Endometrium (tissue), 2 donors: ENCODE measurements around the gene FBXL15.

Source experiments
- FAIRE-seq: peaks from 2 replicates; lab custom pipeline; 2012; peaks lifted over from hg19 to GRCh38; lab: Jason Lieb, UNC
- donor health status: control.
- donor health status: control.

Gene FBXL15

DNA sequence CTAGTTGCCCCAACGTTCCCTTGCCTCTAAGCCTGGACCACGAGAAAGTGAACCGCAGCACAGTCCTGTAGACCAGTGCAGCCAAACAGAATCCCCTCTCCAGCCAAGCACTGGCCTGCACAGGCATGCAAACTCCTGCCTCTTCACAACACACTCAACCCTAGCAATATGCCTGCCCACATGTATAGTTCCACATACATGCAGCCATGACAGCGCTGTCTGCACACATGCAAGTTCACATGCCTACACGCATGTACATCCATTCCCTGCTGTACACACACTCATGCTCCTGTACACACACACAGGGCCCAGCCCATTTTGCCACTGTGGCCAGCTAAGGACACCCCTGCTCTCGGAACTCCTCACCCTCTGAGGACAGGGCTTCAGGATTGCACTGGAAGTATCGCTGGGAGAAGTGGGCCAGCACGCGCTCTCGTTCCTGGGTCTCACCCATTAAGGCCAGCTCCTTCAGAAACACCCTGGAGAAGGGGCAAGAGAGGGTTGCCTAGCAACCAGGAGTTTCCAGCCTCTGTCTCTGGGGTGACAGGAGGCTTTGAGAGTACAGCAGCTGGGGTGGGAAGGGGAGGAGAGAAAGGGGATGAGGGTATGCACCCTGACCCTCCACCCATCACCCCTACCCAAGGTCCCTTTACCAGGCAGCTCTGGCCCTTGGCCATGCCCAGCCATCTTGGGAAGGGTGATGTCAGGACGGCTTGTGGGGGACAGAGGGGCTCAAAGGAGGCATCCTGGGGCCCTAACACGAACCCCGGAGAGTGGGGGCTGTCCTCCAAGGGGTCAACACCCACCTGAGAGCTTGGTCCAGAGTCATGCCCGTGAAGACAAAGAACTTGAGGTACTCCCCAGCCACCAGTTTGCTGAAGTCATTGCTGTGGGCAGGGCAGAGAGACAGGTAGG is 9.0 kb upstream of the FBXL15 start:
- FAIRE-seq, result no peak

DNA sequence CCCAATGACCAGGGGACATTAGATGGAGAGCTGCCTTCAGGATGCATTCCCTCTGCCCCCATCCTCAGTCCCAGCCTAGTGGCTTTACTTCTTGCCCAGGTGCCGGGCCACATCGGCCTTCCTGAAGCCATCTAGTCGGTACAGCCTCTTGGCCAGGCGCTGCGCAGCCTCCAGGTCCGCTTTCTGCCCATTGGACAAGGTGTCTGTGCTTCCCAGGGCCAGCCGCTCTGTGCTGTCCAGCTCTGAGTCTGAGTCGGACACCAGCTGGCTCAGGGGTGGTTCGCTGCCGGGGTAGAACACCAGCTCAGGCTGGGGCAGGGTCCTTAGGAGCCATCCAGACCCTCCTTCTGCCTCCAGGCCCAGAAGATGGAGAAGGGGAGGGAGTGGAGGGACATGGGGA is 8.3 kb upstream of the FBXL15 start:
- no peak for FAIRE-seq

DNA sequence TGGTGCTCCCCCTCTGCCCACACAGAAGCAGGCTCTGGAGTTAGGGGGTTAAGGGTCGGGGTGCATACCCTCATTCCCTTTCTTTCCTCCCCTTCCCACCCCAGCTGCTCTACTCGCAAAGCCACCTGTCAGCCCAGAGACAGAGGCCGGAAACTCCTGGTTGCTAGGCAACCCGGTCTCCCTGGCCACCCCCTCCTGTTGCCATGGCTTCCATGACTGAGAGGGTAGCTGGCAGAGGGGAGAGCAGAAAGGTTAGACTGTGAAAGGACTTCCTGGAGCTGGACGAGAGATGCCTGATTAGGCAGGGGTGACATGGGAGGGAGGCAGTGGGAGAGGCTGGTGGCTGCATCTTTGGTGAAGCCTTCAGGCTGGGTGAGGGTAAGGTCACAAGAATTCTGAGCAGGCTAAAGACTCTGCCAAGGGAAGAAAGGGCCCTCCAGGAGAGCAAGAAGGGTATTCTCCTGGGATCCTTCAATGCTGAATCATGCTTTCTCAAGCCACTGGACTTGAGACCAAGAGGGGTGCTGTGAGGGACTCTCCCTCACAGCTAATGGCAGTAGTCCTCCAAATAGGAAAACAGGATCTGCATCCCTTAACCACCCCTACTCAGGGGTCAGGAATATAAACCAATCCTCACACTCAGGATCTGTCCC is 7.5 kb upstream of the FBXL15 start:
- FAIRE-seq, result no peak

DNA sequence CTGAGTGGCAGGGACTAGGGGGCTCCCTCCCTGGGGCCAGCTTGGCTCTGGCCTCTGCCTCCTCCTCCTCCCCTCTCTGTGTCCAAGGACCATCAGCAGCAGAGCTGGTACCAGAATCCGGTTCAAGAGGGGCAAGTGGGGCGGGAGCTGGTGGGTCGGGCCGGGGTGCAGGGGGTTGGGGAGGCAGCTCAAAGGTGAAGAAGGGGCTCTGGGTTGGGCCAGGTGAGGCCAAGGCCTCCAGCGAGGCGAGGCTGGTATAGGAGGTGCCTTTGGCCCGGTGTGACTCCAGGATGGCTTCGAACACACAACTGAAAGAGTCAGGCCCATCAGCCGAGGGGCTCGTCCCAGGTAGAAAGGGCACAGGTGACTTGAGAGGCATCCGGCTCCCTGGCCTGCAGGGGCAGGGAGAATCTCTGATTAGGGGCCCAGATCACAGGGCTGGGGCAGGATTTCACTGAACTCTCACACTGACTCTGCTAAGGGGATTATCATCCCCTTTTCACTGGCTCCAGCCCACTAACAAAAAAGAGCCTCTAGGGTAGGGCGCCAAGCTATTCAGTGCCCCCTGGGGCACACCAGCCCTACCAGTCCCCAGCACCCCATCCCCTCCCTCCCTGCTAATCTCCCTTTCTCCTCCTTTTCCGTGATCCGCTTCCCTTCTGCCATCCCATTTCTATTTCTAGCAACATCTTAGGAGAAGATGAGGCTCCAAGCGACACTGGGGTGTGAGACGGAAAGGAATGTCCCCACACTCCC is 6.7 kb upstream of the FBXL15 start:
- no peak for FAIRE-seq

DNA sequence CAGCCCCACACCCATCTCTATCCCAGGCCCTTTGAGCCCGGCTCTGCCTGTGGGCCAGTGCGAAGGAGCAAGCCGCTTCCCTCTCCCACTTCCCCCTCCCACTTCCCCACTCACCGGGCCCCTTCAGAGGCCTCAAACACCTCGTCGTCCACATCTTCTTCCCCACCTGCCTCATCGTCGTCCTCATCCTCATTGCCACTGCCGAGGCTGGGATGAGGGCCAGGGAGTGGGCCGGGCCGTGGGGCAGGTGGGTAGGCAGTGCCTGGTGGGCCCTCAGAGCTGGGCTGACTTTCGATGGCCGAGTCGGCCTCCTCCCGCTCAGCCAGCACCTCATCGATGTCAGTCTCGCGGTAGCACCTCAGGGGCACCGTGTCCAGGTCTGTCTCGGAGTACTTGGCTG is 5.9 kb upstream of the FBXL15 start:
- no peak for FAIRE-seq

DNA sequence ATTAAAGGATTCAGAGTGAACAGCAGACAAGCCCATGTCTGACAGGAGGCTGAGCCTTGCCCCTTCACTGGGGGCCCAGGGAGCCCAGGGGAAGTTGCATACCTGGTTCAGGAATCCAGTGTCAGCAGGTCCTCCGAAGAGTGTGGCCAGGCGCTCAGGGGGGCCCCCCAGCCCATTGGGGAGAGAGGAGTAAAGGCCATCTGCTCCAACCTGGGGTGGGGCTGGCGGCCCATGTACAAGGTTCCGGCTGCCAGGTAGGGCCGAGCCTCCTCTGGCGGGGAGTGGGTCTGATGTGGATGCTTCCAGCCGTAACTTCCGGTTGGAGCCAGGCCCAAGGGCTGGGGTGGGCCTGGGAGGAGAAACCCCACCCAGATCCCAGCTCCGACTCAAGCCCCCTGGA is 4.4 kb upstream of the FBXL15 start:
- FAIRE-seq, result no peak

DNA sequence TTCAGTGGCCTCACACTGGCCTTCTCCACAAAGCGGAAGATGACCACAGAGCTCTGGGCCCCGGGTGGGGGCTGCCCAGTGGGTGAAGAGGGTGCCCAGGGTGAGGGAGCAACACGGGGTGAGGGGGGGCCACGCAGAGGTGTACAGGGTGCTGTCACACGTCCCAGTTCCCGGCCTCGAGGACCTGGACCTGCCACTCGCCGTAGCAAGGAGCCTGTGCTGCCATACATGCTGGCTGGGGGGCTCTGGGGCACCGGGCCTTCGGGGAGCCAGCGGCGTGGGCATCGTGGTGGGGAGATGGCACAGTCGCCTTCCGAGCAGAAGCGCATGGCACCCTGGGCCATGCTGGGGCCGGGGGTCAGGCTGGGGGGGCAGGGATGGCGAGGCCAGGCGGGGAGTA is 3.9 kb upstream of the FBXL15 start:
- no peak for FAIRE-seq

DNA sequence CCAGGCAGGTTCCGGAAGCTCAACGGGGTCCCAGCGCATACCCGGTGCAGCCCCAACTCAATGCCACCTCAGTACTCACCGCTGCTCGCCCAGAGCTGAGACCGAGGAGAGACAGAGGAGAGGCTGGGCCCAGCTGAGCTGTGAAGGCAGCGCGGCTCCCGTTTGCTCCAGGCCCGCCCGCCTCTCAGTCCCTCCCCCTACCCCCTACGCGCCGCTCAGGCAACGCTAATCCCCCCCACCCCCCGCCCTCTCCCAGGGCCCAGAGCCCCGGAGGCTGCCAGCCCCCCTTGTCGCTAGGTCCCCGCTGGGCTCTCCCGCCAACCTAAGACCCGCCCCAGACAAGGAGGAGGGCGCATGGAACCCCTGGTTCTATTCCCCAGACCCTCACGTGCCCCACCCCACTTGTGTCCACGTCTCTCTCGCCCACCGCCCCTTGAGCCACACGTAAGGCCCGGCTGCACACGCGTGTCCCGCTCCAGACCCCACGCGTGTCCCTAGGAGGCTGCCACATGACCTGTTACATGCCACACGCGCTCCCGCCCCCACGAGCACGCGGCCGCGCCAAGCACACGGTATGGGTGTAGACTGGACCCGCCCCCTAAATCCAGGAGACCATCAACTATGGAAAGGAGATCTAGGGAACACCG is 1.9 kb upstream of the FBXL15 start, which contains the start of gene PSD:
PSD (minus strand) TSS at position 164 of the 647 bp plus-strand sequence. CDS start 1,747 bp downstream, outside the sequence.
- FAIRE-seq, result no peak

DNA sequence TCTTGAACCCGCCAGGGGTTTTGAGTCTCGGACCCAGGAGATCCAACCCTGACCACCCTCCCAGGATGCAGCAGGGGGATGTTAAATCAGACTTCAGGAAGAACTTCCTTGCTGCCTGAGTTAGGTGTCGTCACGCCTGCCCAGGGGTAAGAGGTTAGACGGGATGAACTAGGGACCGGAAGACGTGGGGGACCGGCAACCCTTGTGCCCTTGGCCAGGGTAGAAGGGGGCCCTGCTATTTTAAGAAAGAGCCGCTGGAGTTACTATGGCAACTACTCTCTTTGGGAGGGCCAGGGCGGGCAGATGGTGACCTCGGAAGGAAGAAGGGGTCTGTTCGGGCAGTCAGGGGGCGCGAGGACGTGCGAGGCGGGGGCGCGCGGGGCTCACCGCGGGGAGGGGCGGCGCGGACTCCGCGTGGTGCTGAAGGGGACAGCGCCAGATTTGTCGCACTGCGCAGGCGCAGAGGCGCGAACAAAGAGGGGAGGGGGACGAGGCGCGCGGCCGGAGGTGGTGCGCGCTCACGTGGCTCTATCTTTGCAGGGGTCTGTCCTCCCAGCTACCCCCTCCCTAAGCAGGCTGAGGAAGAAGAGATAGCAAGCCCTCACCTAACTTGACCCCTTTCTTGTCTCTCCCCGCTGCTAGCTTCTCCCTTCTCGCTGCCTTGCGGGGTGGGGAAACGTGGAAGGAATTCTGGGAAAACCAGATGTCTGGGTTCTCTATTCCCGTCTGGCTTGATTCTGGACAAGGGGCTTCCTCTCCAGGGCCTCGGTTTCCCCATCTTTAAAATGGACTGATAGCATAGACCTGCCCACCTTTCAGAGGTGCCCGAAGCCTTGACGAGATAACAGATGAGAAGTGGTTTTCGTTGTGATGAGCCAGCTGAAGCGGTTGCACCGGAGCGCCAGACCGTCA is 1.1 kb upstream of the FBXL15 start:
- FAIRE-seq, result no peak

DNA sequence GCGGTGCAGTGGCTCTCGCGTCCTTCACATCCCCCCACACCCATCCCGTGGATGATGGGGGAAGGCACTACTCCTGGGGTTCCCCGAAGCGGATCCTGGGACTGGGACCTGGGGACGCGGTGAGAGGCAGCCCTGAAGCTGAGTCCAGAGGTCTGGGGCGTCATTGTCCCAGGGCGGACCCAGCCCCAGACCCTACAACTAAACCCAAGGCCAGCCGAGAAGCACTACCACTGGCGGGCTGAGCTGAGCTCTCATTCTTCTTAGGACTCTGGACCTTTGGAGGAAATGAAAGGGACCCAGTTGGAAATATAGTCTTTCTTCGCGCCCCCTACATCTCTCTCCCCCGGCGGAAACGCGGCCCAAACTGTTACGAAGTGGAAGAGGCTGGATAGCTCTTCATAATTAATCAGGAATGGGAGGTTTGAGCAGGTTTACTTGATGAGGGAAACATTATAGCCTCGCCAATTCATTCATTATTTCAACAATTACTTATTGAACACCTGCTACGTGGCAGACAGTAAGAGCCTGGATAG is 389 bp upstream of the FBXL15 start:
- FAIRE-seq, result no peak

DNA sequence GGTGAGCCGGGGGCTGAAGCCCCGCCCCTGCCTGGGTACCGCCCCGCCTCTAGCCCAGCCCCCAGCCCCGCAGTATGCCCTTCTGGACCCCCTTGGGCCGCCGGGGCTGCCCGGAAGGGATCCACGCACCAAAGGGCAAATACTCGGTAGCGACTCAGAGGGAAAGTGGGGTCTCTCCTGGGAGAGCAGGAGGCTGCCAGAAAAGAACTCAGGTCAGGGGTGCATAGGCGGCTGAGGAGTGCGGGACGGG is 796 bp downstream of the FBXL15 start:
- FAIRE-seq, result no peak

DNA sequence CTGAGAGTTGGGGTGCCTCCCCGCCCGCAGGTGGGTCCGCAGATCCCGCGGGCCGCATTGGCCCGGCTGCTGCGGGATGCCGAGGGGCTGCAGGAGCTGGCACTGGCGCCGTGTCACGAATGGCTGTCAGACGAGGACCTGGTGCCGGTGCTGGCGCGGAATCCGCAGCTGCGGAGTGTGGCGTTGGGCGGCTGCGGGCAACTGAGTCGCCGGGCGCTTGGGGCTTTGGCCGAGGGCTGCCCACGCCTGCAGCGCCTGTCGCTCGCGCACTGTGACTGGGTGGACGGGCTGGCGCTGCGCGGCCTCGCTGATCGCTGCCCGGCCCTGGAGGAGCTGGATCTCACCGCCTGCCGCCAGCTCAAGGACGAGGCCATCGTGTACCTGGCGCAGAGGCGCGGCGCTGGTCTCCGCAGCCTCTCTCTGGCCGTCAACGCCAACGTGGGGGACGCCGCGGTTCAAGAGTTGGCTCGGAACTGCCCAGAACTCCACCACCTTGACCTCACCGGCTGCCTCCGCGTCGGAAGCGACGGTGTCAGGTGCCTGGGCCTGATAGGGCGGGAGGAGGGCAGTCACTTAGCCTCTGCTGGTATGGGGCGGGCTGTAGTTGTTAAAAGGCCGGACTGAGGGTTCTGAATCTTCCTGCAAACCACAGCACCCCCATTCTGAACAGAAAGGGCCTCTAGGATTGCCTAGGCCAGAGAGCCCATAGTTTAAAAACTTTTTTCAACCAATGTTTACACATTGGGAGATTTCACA is 1.3 kb downstream of the FBXL15 start:
- FAIRE-seq, result no peak

DNA sequence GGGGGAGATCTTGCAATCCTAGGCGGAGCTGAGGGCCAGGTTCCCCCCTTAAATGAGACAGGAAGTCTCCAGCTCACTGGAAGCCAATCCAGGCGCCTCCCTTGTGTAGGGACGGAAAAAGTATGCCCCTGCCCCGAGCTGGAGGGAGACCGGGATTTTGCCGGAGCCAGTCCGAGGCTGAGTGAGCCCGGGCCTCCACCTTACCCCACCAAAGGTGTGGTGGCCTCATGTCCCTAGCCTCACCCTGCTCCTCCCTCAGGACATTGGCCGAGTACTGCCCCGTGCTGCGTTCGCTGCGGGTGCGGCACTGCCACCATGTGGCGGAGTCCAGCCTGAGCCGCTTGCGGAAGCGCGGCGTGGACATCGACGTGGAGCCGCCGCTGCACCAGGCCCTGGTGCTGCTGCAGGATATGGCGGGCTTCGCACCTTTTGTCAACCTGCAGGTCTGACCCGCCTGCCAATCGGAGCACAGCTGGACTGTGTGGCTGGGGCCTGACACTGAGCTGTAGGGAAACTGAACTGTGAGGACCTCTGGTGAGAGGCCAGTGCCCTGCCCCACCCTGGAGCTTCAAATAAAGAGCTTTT is 2.0 kb downstream of the FBXL15 start:
- FAIRE-seq, result no peak

DNA sequence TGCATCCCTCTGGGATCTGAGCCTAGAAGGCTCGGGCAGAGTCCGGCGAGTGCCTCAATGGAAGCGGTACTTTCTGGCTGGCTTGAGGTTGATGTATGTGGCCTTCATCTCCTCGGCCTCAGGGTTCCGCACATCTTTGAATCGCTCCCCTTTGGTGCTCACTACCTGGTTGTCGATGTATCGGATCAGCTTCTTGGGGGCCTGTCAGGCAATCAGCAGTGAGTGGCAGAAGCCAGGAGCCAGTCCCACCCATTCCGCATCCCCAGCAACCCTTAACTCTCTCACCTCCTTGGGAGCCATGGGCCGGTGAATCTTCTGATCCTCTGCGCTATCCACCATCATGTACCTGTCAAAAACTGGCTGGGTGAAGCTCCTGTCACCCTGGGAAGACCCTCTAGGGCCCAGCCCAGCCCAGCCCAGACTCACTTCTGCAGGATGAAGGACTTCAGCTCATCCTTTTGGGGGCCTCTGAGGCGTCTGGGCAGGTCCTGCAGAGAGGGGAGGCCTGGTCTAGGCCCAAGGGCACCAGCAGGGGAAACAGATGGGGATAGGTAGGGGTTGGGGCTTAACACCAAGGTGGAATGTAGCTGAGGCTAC is 2.8 kb downstream of the FBXL15 start:
- no peak for FAIRE-seq

DNA sequence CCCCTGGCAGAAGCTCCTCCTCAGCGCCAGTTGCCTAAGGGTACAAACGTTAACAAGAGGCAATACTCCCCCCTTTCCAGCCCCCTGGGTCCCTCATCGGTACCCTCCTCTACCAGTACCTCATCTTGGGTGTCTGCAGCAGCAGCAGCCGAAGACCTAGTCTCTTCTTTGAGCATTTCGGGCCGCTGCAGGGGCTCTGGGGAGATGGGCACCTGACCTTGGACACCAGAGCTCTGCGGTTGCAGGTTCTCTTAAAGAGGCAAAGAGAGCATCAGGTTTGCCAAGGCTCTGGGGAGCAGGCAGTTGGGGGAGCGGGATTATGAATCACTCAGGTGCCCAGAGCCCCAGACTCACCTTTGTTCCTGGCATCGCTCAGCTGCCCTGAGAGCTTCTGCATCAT is 3.5 kb downstream of the FBXL15 start:
- FAIRE-seq, result no peak

DNA sequence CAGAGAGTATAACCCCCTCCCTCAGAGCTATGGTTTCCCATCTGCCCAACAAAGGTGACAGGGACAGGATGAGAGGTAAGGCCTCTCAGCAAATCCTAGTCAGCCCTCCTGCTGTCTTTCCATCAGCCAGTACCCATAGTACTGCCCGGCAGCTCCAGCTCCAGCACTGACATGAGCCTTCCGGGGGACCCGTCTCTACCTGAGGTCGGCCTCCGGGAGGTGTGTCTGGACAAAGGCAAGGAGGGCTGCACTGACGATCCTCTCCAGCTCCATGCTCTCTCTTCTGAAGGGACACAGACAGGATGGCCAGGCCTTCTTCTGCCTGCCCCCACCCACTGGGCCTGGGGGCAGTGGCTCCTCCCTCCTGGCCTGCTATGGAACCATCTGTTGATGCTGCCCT is 4.3 kb downstream of the FBXL15 start:
- no peak for FAIRE-seq

DNA sequence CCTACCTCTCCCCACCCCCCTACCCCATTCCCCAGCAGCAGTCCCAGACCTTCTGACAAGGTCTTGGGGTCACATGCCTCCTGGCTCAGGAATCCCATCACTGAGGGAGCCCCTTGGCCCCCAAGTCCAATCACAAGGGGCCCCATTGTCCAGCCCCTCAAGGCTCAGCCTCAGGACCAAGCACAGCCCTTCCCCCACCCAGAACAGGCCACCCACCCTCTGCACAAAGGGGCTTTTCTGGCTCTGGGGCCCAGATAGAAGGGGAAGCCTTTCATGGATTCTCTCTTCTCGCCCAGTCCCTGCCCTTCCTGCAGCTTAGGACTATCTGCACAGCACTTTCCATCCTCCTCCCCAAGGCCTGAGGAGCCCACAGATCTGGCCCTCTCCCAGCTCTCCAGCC is 4.8 kb downstream of the FBXL15 start:
- FAIRE-seq, result no peak

DNA sequence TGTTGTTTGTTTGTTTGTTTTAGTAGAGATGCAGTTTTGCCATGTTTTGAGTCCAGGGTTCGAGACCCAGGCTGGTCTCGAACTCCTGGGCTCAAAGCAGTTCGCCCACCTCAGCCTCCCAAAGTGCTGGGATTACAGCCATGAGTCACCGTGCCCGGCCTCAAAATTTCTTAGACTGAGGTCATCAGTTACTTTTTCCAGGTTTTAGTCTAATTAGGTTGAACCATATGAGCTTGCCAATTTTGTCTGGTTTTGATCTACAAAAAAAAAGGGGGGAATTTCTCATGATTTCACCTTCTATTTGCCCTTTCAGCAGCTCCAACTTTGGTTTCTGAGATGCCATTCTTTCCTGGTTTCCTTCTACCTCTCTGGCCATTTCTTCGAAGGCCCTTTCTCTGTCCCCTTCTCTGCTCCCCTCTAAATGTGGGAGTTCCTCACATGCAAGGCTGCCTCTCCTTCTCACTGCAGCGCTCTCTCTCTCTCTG is 6.2 kb downstream of the FBXL15 start:
- no peak for FAIRE-seq

DNA sequence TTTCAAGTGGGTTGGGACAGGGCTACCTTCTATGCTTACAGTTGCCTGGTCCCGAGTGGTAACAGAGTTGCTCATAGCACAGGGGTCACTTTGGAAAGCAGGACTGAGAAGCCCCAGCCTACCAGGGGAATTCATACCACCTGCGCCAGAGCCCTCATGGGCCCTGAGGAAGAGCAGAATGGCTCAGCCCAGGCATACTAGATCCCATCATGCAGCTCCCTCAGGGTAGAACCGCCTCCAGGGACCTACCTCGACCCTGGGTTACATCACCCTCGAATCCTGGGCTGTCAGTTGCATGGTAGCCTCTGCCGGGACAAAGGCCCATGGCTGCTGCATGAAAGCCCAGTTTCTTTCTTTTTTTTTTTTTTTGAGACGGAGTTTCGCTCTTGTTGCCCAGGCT is 8.8 kb downstream of the FBXL15 start:
- no peak for FAIRE-seq
